HepG2 (cell line): ENCODE results near the gene ANKRD62. TPM values are rescaled to one million over a fixed set of nuclear protein-coding genes. Genes with fewer than 3 reads are reported as not detected.

Source experiments
- ATAC-seq: fragments of 200-7000 bp; cut with Tn5 transposase; 3 replicates; pipeline ENCODE4 v1.9.1; 2020; ENCODE audit warnings: mild to moderate bottlenecking, moderate library complexity
- BruUV-seq: library from RNA; stranded (reverse); fragments of 400-500 nt; replicated peaks from 2 replicates; lab custom pipeline; 2021; lab: Mats Ljungman, UMichigan
- CTCF ChIA-PET: fragments of 300-600 bp; formaldehyde crosslinking; extraction: SDS; loops from one replicate; lab custom pipeline; 2021; ENCODE audit warnings: low total read pairs, inconsistent platforms, low intra/inter-chr PET ratio; lab: Yijun Ruan, JAX
- POLR2A ChIA-PET: fragments of 350-600 bp; sonication (Branson Sonifier 250); formaldehyde crosslinking; loops from one replicate; lab custom pipeline; 2020; ENCODE audit warnings: antibody characterized with exemption, inconsistent platforms; lab: Yijun Ruan, JAX
- DNase-seq: peaks from one replicate; pipeline ENCODE4 v3.0.0-alpha.2; 2015; ENCODE audit warnings: low spot score
- FAIRE-seq: peaks from 3 replicates; lab custom pipeline; 2011; peaks lifted over from hg19 to GRCh38; lab: Jason Lieb, UNC
- H2AFZ ChIP-seq: one replicate; pipeline ENCODE4 v1.6.1; 2011; ENCODE audit warnings: low read length, inconsistent platforms
- H3K27ac ChIP-seq: fragments of 300-600 bp; 3 replicates; pipeline ENCODE4 v1.8.0; 2011; ENCODE audit warnings: mixed run types, mild to moderate bottlenecking, mixed read lengths, low read length, inconsistent platforms; ENCODE audit not compliant: insufficient read depth; ENCODE audit errors: extremely low read length
- H3K27me3 ChIP-seq, 2 experiments: fragments of 200-600 bp in 1 of 2; 2 replicates in 1 of 2; 3 replicates in 1 of 2; pipeline versions ENCODE4 v1.6.0 to v1.8.0; 2011; ENCODE audit warnings: low read length in 2 of 2, mild to moderate bottlenecking in 2 of 2, moderate library complexity in 2 of 2, inconsistent platforms in 1 of 2; ENCODE audit not compliant: insufficient read depth in 2 of 2, control insufficient read depth in 1 of 2
- H3K36me3 ChIP-seq, 2 experiments: fragments of 200-600 bp in 1 of 2; replicated peaks in 1 of 2; 2 replicates in 1 of 2; 3 replicates in 1 of 2; pipeline versions ENCODE4 v1.5.1 to v1.8.0; 2011; ENCODE audit warnings: low read length in 2 of 2, inconsistent platforms in 1 of 2; ENCODE audit not compliant: insufficient read depth in 2 of 2, control insufficient read depth in 1 of 2
- H3K4me1 ChIP-seq: 2 replicates; pipeline ENCODE4 v1.5.1; 2012; ENCODE audit warnings: low read length, inconsistent platforms; ENCODE audit not compliant: insufficient read depth
- H3K4me2 ChIP-seq: 2 replicates; pipeline ENCODE4 v1.6.0; 2011; ENCODE audit warnings: low read depth, low read length, inconsistent platforms
- H3K4me3 ChIP-seq, 3 experiments: fragments of 200-600 bp in 1 of 3; sonication (generic), shearing (Covaris generic) in 1 of 3; replicated peaks in 1 of 3; 2 replicates each; pipeline ENCODE4 v1.5.1; 2011 to 2016; ENCODE audit warnings: low read length in 3 of 3, inconsistent platforms in 2 of 3, low read depth in 2 of 3, mild to moderate bottlenecking in 2 of 3, control low read depth in 1 of 3, mixed read lengths in 1 of 3; ENCODE audit not compliant: insufficient read depth in 1 of 3
- H3K79me2 ChIP-seq: one replicate; pipeline ENCODE4 v1.6.1; 2011; ENCODE audit warnings: low read length, inconsistent platforms; ENCODE audit not compliant: insufficient read depth
- H3K9ac ChIP-seq: 2 replicates; pipeline ENCODE4 v1.6.0; 2011; ENCODE audit warnings: mild to moderate bottlenecking, low read depth, low read length, inconsistent platforms; ENCODE audit not compliant: insufficient read depth
- H3K9me3 ChIP-seq: 2 replicates; pipeline ENCODE4 v1.5.1; 2012; ENCODE audit warnings: mild to moderate bottlenecking, low read length
- H4K20me1 ChIP-seq: 2 replicates; pipeline ENCODE4 v1.6.0; 2011; ENCODE audit warnings: inconsistent platforms, mild to moderate bottlenecking, low read length, moderate library complexity; ENCODE audit not compliant: insufficient read depth
- CAMTA2 ChIP-seq: sonication (generic); formaldehyde crosslinking; IDR thresholded peaks from 2 replicates; pipeline ENCODE4 v1.4.0; 2020; ENCODE audit warnings: mild to moderate bottlenecking, missing genetic modification reagents, borderline replicate concordance
- EP300 ChIP-seq, 3 experiments: sonication (generic) in 1 of 3; formaldehyde crosslinking in 1 of 3; IDR thresholded peaks; 2 replicates each; pipeline versions ENCODE4 v1.5.1 to v1.6.1; 2011 to 2020; ENCODE audit warnings: low read depth in 2 of 3, low read length in 2 of 3, borderline replicate concordance in 1 of 3, improper control_type of control experiment in 1 of 3, mild to moderate bottlenecking in 1 of 3, missing genetic modification reagents in 1 of 3, moderate library complexity in 1 of 3
- GATAD2A ChIP-seq: IDR thresholded peaks from 2 replicates; pipeline ENCODE4 v1.6.1; 2016
- SETDB1 ChIP-seq: sonication (generic); formaldehyde crosslinking; IDR thresholded peaks from 2 replicates; pipeline ENCODE4 v1.5.1; 2020; ENCODE audit warnings: missing genetic modification reagents, mild to moderate bottlenecking, borderline replicate concordance
- SRSF1 ChIP-seq: fragments of 200-400 bp; formaldehyde crosslinking; optimal IDR thresholded peaks from 2 replicates; pipeline ENCODE3; 2017; ENCODE audit warnings: mild to moderate bottlenecking, low read depth, low read length, moderate library complexity
- STAG1 ChIP-seq: sonication (generic); formaldehyde crosslinking; IDR thresholded peaks from 2 replicates; pipeline ENCODE4 v1.4.0; 2020; ENCODE audit warnings: missing genetic modification reagents
- ZNF569 ChIP-seq: sonication (generic); formaldehyde crosslinking; IDR thresholded peaks from 2 replicates; pipeline ENCODE4 v1.5.0; 2020; ENCODE audit warnings: mild to moderate bottlenecking, missing genetic modification reagents, moderate library complexity, borderline replicate concordance
- WGBS: methylation state at CpG from one replicate; pipeline ENCODE4 v1.1.6; 2017; ENCODE audit warnings: low lambda C conversion rate; 5-methylcytosine and 5-hydroxymethylcytosine counted together
- in situ Hi-C: cut with HindIII; loops from 2 replicates; pipeline ENCODE4 v1.10.0; 2017; ENCODE audit warnings: low pct_unique_long_range_greater_than_20kb; ENCODE audit not compliant: extremely low pct_ligation_motif_present
- intact Hi-C: fragments of 100-400 bp; cut with micrococcal nuclease; formaldehyde crosslinking; loops from one replicate; pipeline ENCODE4 v1.10.0; 2022; ENCODE audit not compliant: unreplicated experiment
- polyA plus RNA-seq, 8 experiments: library from polyadenylated mRNA; depleted of rRNA in 3 of 8; stranded (reverse) in 7 of 8; unstranded in 1 of 8; fragments of >200 nt; fragmentation: Illumina TruSeq in 4 of 8; extraction: Trizol in 4 of 8; gene quantifications; 2 replicates each; pipeline versions ENCODE4 v1.2.1 to v1.2.3, GENCODE V29; 2011 to 2016; ENCODE audit warnings: low read depth in 4 of 8, missing spikeins in 1 of 8, mixed read lengths in 1 of 8; ENCODE audit not compliant: insufficient read depth in 1 of 8
- total RNA-seq, 5 experiments: library from RNA; depleted of rRNA; stranded (reverse); fragments of >200 nt; fragmentation: Illumina TruSeq; extraction: Trizol; gene quantifications; 2 replicates each; pipeline ENCODE4 v1.2.3, GENCODE V29; 2016; ENCODE audit warnings: low read depth in 1 of 5
- TF ChIP-seq, protein P1 (sequence below): sonication (generic); formaldehyde crosslinking; IDR thresholded peaks from 2 replicates; pipeline ENCODE4 v1.5.0; 2020; ENCODE audit warnings: mild to moderate bottlenecking, missing genetic modification reagents, moderate library complexity

Gene ANKRD62
- total and polyA plus RNA-seq, 2 of the 13 experiments (the other 11 are each of a cell fraction or from before 2014, with no cell fraction given), result not detected

DNA sequence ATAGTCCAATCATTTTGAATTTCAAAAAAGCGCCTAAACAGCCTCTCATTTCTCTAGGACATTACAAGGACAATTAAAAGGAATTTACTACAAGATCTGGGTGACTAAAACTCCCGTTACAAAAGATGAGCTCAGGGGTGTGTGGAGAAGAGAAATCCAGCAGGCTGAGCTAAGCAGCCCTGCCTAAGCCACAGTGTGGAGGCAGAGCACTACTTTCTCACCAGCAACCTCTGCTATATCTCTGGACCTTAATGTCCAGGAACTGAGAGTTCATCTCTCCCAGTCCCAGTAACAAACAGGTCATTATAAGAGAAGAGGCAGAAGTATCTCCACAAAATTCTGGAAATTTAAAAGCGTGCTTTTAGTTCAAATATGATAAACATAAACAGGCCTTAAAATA is 18.9 kb upstream of the ANKRD62 start:
- POLR2A ChIA-PET, result no interaction called here
- peak; percentile 48; the same call in 1 of the 3 replicates for ATAC-seq

More for the DNA sequence above, 18.9 kb upstream of the ANKRD62 start:
- Histone ChIP-seq H3K4me1 (peaks cover 14% of the 10 kb centered on the region), H3K27me3 (peaks cover 0 to 24% of the 10 kb centered on the region in 2 experiments; a peak in 3 of 5 replicates), H3K36me3 (no peaks in the 10 kb centered on the region), H3K79me2 (no peaks in the 10 kb centered on the region), H4K20me1 (no peaks in the 10 kb centered on the region), H3K9me3 (no peaks in the 10 kb centered on the region), H3K4me2 (no peak overlapping the region), H3K9ac (no peak overlapping the region), H3K27ac (no peak overlapping the region), H2AFZ (no peak overlapping the region), H3K4me3 (no peak overlapping the region)
- TF ChIP-seq SETDB1 (CRISPR knock-in tag) (no peak), GATAD2A (CRISPR knock-in tag) (no peak), STAG1 (peak; percentile 21), CAMTA2 (CRISPR knock-in tag) (no peak), EP300 (IDR thresholded peaks at IDR 0.05; ENCODE audit: low read depth in 2 of 2, low read length in 2 of 2) (no peak), EP300 (CRISPR knock-in tag; IDR thresholded peaks at IDR 0.05; ENCODE audit: borderline replicate concordance) (no peak), ZNF569 (CRISPR knock-in tag) (no peak), SRSF1 (no peak)
- TF ChIP-seq, protein P1, sequence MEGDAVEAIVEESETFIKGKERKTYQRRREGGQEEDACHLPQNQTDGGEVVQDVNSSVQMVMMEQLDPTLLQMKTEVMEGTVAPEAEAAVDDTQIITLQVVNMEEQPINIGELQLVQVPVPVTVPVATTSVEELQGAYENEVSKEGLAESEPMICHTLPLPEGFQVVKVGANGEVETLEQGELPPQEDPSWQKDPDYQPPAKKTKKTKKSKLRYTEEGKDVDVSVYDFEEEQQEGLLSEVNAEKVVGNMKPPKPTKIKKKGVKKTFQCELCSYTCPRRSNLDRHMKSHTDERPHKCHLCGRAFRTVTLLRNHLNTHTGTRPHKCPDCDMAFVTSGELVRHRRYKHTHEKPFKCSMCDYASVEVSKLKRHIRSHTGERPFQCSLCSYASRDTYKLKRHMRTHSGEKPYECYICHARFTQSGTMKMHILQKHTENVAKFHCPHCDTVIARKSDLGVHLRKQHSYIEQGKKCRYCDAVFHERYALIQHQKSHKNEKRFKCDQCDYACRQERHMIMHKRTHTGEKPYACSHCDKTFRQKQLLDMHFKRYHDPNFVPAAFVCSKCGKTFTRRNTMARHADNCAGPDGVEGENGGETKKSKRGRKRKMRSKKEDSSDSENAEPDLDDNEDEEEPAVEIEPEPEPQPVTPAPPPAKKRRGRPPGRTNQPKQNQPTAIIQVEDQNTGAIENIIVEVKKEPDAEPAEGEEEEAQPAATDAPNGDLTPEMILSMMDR, result peak; percentile 43
- intact Hi-C loops, result no loop called here
- CTCF ChIA-PET, result no interaction called here
- in situ Hi-C loops, result no loop called here
- DNase-seq (no peak), FAIRE-seq (no peak)
- 10% methylated on average over 3 of the region's 3 CpGs for WGBS
- no TSS peak for BruUV-seq
